RWPE1 (cell line): Measurements from ENCODE around the gene OSBPL8.

ENCODE experiments used
- CTCF ChIA-PET: fragments of 350-600 bp; sonication (Branson Sonifier 250); formaldehyde crosslinking; extraction: SDS; loops from one replicate; lab custom pipeline; 2021; lab: Yijun Ruan, JAX
- POLR2A ChIA-PET: fragments of 400-600 bp; formaldehyde crosslinking; extraction: SDS; loops from one replicate; lab custom pipeline; 2020; ENCODE audit warnings: antibody characterized with exemption; ENCODE audit not compliant: low non-redundant PET; lab: Yijun Ruan, JAX
- DNase-seq: peaks from one replicate; pipeline ENCODE4 v3.0.0; 2012; ENCODE audit warnings: low spot score
- H3K27ac ChIP-seq: fragments of 450-650 bp; 2 replicates; pipeline ENCODE4 v1.5.1; 2017
- CTCF ChIP-seq: fragments of 450-650 bp; conservative IDR thresholded peaks from 2 replicates; pipeline ENCODE4 v1.5.1; 2017; ENCODE audit warnings: low read depth, mild to moderate bottlenecking

OSBPL8 gene

GRCh38 chr12:76495556-76495955, 64.0 kb downstream of the OSBPL8 start:
- H3K27ac ChIP-seq, result no peak overlapping the region
- TF ChIP-seq CTCF, result no peak
- POLR2A ChIA-PET, result no interaction called here
- CTCF ChIA-PET, result interaction anchor here (0.7 kb wide), 1 partner anchor 518 kb away, joined by 3 read pairs; no protein-coding TSS in a partner anchor
- no peak for DNase-seq

- CTCF ChIA-PET, result no interaction called here
- no peak overlapping the region for H3K27ac ChIP-seq
- POLR2A ChIA-PET, result no interaction called here
- TF ChIP-seq CTCF, result no peak
- DNase-seq, result no peak
Observed at GRCh38 chr12:76491292-76491691, 68.3 kb downstream of the OSBPL8 start.

- no peak for DNase-seq
- ChIA-PET POLR2A (no interaction called here), CTCF (no interaction called here)
- no peak overlapping the region for H3K27ac ChIP-seq
- TF ChIP-seq CTCF, result no peak
Observed at GRCh38 chr12:76490763-76491162, 68.8 kb downstream of the OSBPL8 start.

GRCh38 chr12:76489737-76490136, 69.8 kb downstream of the OSBPL8 start:
- ChIA-PET CTCF (no interaction called here), POLR2A (no interaction called here)
- H3K27ac ChIP-seq, result no peak overlapping the region
- no peak for TF ChIP-seq CTCF
- DNase-seq, result no peak

GRCh38 chr12:76486011-76486410, 73.6 kb downstream of the OSBPL8 start:
- DNase-seq, result no peak
- ChIA-PET CTCF (interaction anchor here (0.6 kb wide), 1 partner anchor 29 kb away, joined by 6 read pairs; no protein-coding TSS in a partner anchor), POLR2A (no interaction called here)
- no peak overlapping the region for H3K27ac ChIP-seq
- no peak for TF ChIP-seq CTCF

- ChIA-PET CTCF (interaction anchor here (0.7 kb wide), 1 partner anchor 106 kb away, joined by 5 read pairs; no protein-coding TSS in a partner anchor), POLR2A (no interaction called here)
- no peak for TF ChIP-seq CTCF
Observed at GRCh38 chr12:76480796-76481195, 78.8 kb downstream of the OSBPL8 start.

More at GRCh38 chr12:76480796-76481195, 78.8 kb downstream of the OSBPL8 start:
- H3K27ac ChIP-seq, result no peak overlapping the region
- no peak for DNase-seq
